HS-5 (cell line): ENCODE results near the gene KIF26B.
"Not testable (repeated sequence)": the region's sequence is repeated elsewhere in the genome, so short reads cannot be mapped to it uniquely, and the experiment has no call there.

Experiments used
- DNase-seq: peaks from one replicate; pipeline ENCODE4 v3.0.0-alpha.2; 2012; ENCODE audit warnings: low read depth

KIF26B gene

GRCh38 chr1:245652116-245652515 lies 497.3 kb downstream of the KIF26B start:
- no peak for DNase-seq

GRCh38 chr1:245652660-245653427 lies 498.1 kb downstream of the KIF26B start:
- no peak for DNase-seq

- DNase-seq = no peak
These were observed 499.8 kb downstream of the KIF26B start for GRCh38 chr1:245654460-245655050.

GRCh38 chr1:245656189-245656717 lies 501.5 kb downstream of the KIF26B start:
- no peak for DNase-seq

- no peak for DNase-seq
These were observed 502.6 kb downstream of the KIF26B start for GRCh38 chr1:245657371-245657770.

GRCh38 chr1:245663373-245663772 lies 508.6 kb downstream of the KIF26B start:
- DNase-seq = no peak

- no peak for DNase-seq
These were observed 509.1 kb downstream of the KIF26B start for GRCh38 chr1:245663841-245664240.

- no peak for DNase-seq
These were observed 511.6 kb downstream of the KIF26B start for GRCh38 chr1:245666412-245666811.

- no peak for DNase-seq
These were observed 516.6 kb downstream of the KIF26B start for GRCh38 chr1:245671349-245671748.

GRCh38 chr1:245671966-245672767 lies 517.4 kb downstream of the KIF26B start:
- no peak for DNase-seq

- DNase-seq = not testable (repeated sequence)
These were observed 518.3 kb downstream of the KIF26B start for GRCh38 chr1:245672836-245673656.

- DNase-seq = peak; percentile 55
These were observed 519.2 kb downstream of the KIF26B start for GRCh38 chr1:245673881-245674414.

- DNase-seq = peak; percentile 22
These were observed 522.9 kb downstream of the KIF26B start for GRCh38 chr1:245677461-245678240.

GRCh38 chr1:245678860-245679411 lies 524.2 kb downstream of the KIF26B start:
- no peak for DNase-seq

GRCh38 chr1:245679821-245680780 lies 525.3 kb downstream of the KIF26B start:
- no peak for DNase-seq

GRCh38 chr1:245682638-245683628 lies 528.1 kb downstream of the KIF26B start:
- no peak for DNase-seq

- no peak for DNase-seq
These were observed 528.9 kb downstream of the KIF26B start for GRCh38 chr1:245683676-245684075.

- no peak for DNase-seq
These were observed 529.4 kb downstream of the KIF26B start for GRCh38 chr1:245684166-245684565.
